Endothelial cell of umbilical vein (primary cell): ENCODE measurements around the gene FAM174B. TPM values are rescaled to one million over a fixed set of nuclear protein-coding genes. Genes with fewer than 3 reads are reported as not detected.

ENCODE experiments used
- BruUV-seq: library from RNA; stranded (reverse); fragments of 400-500 nt; replicated peaks from 2 replicates; lab custom pipeline; 2021; lab: Mats Ljungman, UMichigan
- CTCF ChIA-PET: fragments of 300-600, 350-600 bp; sonication (Branson Sonifier 250); formaldehyde crosslinking; loops from one replicate; lab custom pipeline; 2021; ENCODE audit warnings: antibody characterized with exemption, inconsistent platforms; lab: Charles Lee
- POLR2A ChIA-PET: fragments of 300-600, 350-600 bp; sonication (Branson Sonifier 250); formaldehyde crosslinking; loops from one replicate; lab custom pipeline; 2021; ENCODE audit warnings: antibody characterized with exemption, inconsistent platforms; lab: Charles Lee
- DNase-seq: peaks from one replicate; pipeline ENCODE4 v3.0.0-alpha.2; 2011; ENCODE audit warnings: low read depth, low spot score
- FAIRE-seq: peaks from 2 replicates; lab custom pipeline; 2011; peaks lifted over from hg19 to GRCh38; lab: Jason Lieb, UNC
- H2AFZ ChIP-seq: 2 replicates; pipeline ENCODE4 v1.6.0; 2012; ENCODE audit warnings: low read depth, low read length, control low read depth, inconsistent platforms
- H3K27ac ChIP-seq: 2 replicates; pipeline ENCODE4 v1.5.1; 2011; ENCODE audit warnings: low read depth, mild to moderate bottlenecking, control low read depth, low read length, moderate library complexity; ENCODE audit not compliant: insufficient read depth
- H3K27me3 ChIP-seq, 2 experiments: 2 replicates each; pipeline versions ENCODE4 v1.6.0 to v1.6.1; 2011; ENCODE audit warnings: low read length in 2 of 2, mixed read lengths in 1 of 2; ENCODE audit not compliant: control insufficient read depth in 2 of 2, insufficient read depth in 2 of 2
- H3K36me3 ChIP-seq, 2 experiments: 2 replicates in 1 of 2; 3 replicates in 1 of 2; pipeline ENCODE4 v1.5.1; 2011; ENCODE audit warnings: low read length in 2 of 2, mild to moderate bottlenecking in 1 of 2, moderate library complexity in 1 of 2; ENCODE audit not compliant: control insufficient read depth in 2 of 2, insufficient read depth in 2 of 2; ENCODE audit errors: extremely low read depth in 1 of 2
- H3K4me1 ChIP-seq: 3 replicates; pipeline ENCODE4 v1.5.1; 2011; ENCODE audit warnings: mild to moderate bottlenecking, low read length; ENCODE audit not compliant: control insufficient read depth, insufficient read depth; ENCODE audit errors: extremely low read depth
- H3K4me2 ChIP-seq: 2 replicates; pipeline ENCODE4 v1.6.1; 2011; ENCODE audit warnings: low read length, control low read depth, mixed read lengths; ENCODE audit not compliant: insufficient read depth
- H3K4me3 ChIP-seq, 3 experiments: fragments of 200-600 bp in 1 of 3; sonication (generic), shearing (Covaris generic) in 1 of 3; replicated peaks in 1 of 3; 2 replicates each; pipeline ENCODE4 v1.5.1; 2011 to 2016; ENCODE audit warnings: control low read depth in 3 of 3, low read length in 3 of 3, mild to moderate bottlenecking in 2 of 3, inconsistent platforms in 1 of 3, low read depth in 1 of 3, moderate library complexity in 1 of 3; ENCODE audit not compliant: insufficient read depth in 1 of 3
- H3K79me2 ChIP-seq: 2 replicates; pipeline ENCODE4 v1.6.0; 2012; ENCODE audit warnings: low read length, inconsistent platforms; ENCODE audit not compliant: control insufficient read depth, insufficient read depth
- H3K9ac ChIP-seq: replicated peaks from 2 replicates; pipeline ENCODE3; 2011; ENCODE audit warnings: low read length, control low read depth; ENCODE audit not compliant: insufficient read depth; ENCODE audit errors: extremely low read depth
- H3K9me1 ChIP-seq: replicated peaks from 3 replicates; pipeline ENCODE4 v1.6.0; 2011; ENCODE audit warnings: mild to moderate bottlenecking, low read length; ENCODE audit not compliant: control insufficient read depth, insufficient read depth; ENCODE audit errors: extremely low read depth
- H3K9me3 ChIP-seq: replicated peaks from 2 replicates; pipeline ENCODE4 v1.5.1; 2012; ENCODE audit warnings: low read length, inconsistent platforms; ENCODE audit not compliant: control insufficient read depth, insufficient read depth
- H4K20me1 ChIP-seq: replicated peaks from 2 replicates; pipeline ENCODE3; 2011; ENCODE audit warnings: mild to moderate bottlenecking, low read length; ENCODE audit not compliant: control insufficient read depth, insufficient read depth; ENCODE audit errors: extremely low read depth
- EZH2 ChIP-seq: IDR thresholded peaks from 2 replicates; pipeline ENCODE4 v1.6.1; 2012; ENCODE audit warnings: borderline replicate concordance, low read depth, mild to moderate bottlenecking, moderate library complexity, low read length, inconsistent platforms; ENCODE audit not compliant: severe bottlenecking
- FOS ChIP-seq: IDR thresholded peaks from 2 replicates; pipeline ENCODE4 v1.6.1; 2011; ENCODE audit warnings: mild to moderate bottlenecking, low read length, moderate library complexity, borderline replicate concordance; ENCODE audit not compliant: insufficient read depth
- GATA2 ChIP-seq: IDR thresholded peaks from 2 replicates; pipeline ENCODE4 v1.7.0; 2011; ENCODE audit warnings: low read depth, mild to moderate bottlenecking, moderate library complexity, mixed read lengths, low read length; ENCODE audit not compliant: insufficient read length, insufficient read depth
- JUN ChIP-seq: IDR thresholded peaks from 2 replicates; pipeline ENCODE4 v1.6.1; 2011; ENCODE audit warnings: borderline replicate concordance, low read depth; ENCODE audit not compliant: insufficient read length, insufficient read depth
- MYC ChIP-seq: IDR thresholded peaks from one replicate; pipeline ENCODE4 v1.6.1; 2011; ENCODE audit warnings: mild to moderate bottlenecking, low read depth, low read length
- POLR2A ChIP-seq: IDR thresholded peaks from 2 replicates; pipeline ENCODE4 v1.6.1; 2012; ENCODE audit warnings: low read depth, mild to moderate bottlenecking, control low read depth, low read length
- POLR2AphosphoS5 ChIP-seq: IDR thresholded peaks from 2 replicates; pipeline ENCODE4 v1.6.1; 2012; ENCODE audit warnings: low read depth, mild to moderate bottlenecking, control low read depth, low read length, moderate library complexity; ENCODE audit not compliant: insufficient read depth
- dilution Hi-C: fragments of 300-500 bp; cut with MboI; formaldehyde crosslinking; loops from one replicate; pipeline ENCODE4 v1.15.0; 2019; ENCODE audit warnings: low sequenced_read_pairs; ENCODE audit not compliant: extremely low pct_ligation_motif_present
- intact Hi-C: fragments of 100-400 bp; cut with micrococcal nuclease; formaldehyde crosslinking; loops from one replicate; pipeline ENCODE4 v1.10.0; 2022
- polyA plus RNA-seq, 4 experiments: library from polyadenylated mRNA; depleted of rRNA in 3 of 4; stranded (reverse) in 3 of 4; unstranded in 1 of 4; fragments of >200 nt; gene quantifications; 2 replicates each; pipeline versions ENCODE4 v1.2.1 to v1.2.3, GENCODE V29; 2011 to 2012; ENCODE audit warnings: missing spikeins in 1 of 4
- total RNA-seq: library from RNA; stranded (reverse); gene quantifications from 2 replicates; pipeline ENCODE4 v1.2.3, GENCODE V29; 2021
- TF ChIP-seq, protein P1 (sequence below), 2 donors: IDR thresholded peaks; 1 replicate in 1 of 2; 2 replicates in 1 of 2; pipeline ENCODE4 v1.5.1; 2011; ENCODE audit warnings: low read length in 2 of 2, mild to moderate bottlenecking in 2 of 2, moderate library complexity in 2 of 2, control low read depth in 1 of 2, inconsistent platforms in 1 of 2, low read depth in 1 of 2; ENCODE audit not compliant: insufficient read depth in 1 of 2; ENCODE audit errors: extremely low read depth in 1 of 2
- TF ChIP-seq, protein P2 (sequence below): IDR thresholded peaks from 2 replicates; pipeline ENCODE4 v1.6.1; 2011; ENCODE audit not compliant: insufficient read depth, insufficient read length

Gene FAM174B
- total and polyA plus RNA-seq, 2 donors (not counting 3 experiments of a cell fraction or from before 2014, with no cell fraction given), result 25.9 to 30.2 TPM

DNA sequence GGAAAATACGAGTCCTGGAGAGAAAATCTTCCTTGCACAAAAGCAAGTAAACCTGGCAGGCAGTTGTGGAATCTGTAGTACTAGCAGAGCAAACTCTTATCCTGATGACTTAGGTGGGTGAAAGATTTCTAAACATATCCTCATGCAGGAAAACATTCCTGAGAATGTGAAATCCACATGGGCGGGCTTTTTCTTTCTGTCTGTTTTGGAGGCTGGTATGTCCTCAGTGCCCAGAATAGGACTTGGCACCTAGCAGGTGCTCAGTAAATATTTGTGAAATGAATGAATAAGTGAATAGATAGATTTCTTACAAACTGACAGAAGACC is 53.3 kb downstream of the FAM174B start:
- Histone ChIP-seq H3K36me3 (no peaks in the 10 kb centered on the region), H3K9ac (no peak overlapping the region), H3K9me1 (no peaks in the 10 kb centered on the region), H3K9me3 (no peaks in the 10 kb centered on the region), H2AFZ (no peak overlapping the region), H3K4me3 (no peak overlapping the region), H3K79me2 (no peaks in the 10 kb centered on the region), H3K4me1 (no peaks in the 10 kb centered on the region), H3K27me3 (peaks cover 0 to 3% of the 10 kb centered on the region in 2 experiments), H3K4me2 (no peak overlapping the region), H4K20me1 (no peaks in the 10 kb centered on the region), H3K27ac (no peak overlapping the region)
- POLR2A ChIA-PET, result no interaction called here
- no TSS peak for BruUV-seq
- CTCF ChIA-PET, result interaction anchor here (1.4 kb wide), 1 partner anchor 79 kb away, joined by 4 read pairs; no protein-coding TSS in a partner anchor
- FAIRE-seq (no peak), DNase-seq (no peak)
- TF ChIP-seq POLR2AphosphoS5 (no peak), JUN (no peak), FOS (no peak), GATA2 (no peak), POLR2A (no peak), MYC (no peak), EZH2 (no peak)
- TF ChIP-seq, protein P1, sequence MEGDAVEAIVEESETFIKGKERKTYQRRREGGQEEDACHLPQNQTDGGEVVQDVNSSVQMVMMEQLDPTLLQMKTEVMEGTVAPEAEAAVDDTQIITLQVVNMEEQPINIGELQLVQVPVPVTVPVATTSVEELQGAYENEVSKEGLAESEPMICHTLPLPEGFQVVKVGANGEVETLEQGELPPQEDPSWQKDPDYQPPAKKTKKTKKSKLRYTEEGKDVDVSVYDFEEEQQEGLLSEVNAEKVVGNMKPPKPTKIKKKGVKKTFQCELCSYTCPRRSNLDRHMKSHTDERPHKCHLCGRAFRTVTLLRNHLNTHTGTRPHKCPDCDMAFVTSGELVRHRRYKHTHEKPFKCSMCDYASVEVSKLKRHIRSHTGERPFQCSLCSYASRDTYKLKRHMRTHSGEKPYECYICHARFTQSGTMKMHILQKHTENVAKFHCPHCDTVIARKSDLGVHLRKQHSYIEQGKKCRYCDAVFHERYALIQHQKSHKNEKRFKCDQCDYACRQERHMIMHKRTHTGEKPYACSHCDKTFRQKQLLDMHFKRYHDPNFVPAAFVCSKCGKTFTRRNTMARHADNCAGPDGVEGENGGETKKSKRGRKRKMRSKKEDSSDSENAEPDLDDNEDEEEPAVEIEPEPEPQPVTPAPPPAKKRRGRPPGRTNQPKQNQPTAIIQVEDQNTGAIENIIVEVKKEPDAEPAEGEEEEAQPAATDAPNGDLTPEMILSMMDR (IDR thresholded peaks at IDR 0.05; ENCODE audit: extremely low read depth in 1 of 2, insufficient read depth in 1 of 2, low read depth in 1 of 2, low read length in 2 of 2), result no peak
- TF ChIP-seq, protein P2, sequence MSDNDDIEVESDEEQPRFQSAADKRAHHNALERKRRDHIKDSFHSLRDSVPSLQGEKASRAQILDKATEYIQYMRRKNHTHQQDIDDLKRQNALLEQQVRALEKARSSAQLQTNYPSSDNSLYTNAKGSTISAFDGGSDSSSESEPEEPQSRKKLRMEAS, result no peak
- intact Hi-C loops, result no loop called here
- dilution Hi-C loops, result no loop called here
